Transverse colon (tissue), 4 donors: ENCODE data around the gene ACBD6. TPM values are rescaled to one million over a fixed set of nuclear protein-coding genes. Genes with fewer than 3 reads are reported as not detected.

Source experiments
- DNase-seq: peaks from one replicate; pipeline ENCODE4 v3.0.0-alpha.2; 2019
- H3K27ac ChIP-seq, 4 donors: fragments of 200-600 bp; sonication (generic); 2 replicates each; pipeline ENCODE4 v1.5.1; 2016 to 2018; ENCODE audit warnings: inconsistent platforms in 4 of 4
- H3K27me3 ChIP-seq: fragments of 200-600 bp; sonication (generic); 2 replicates; pipeline ENCODE4 v1.5.1; 2017; ENCODE audit warnings: inconsistent platforms
- H3K36me3 ChIP-seq, 4 donors: fragments of 200-600 bp; sonication (generic); 2 replicates each; pipeline ENCODE4 v1.5.1; 2017 to 2019; ENCODE audit warnings: inconsistent platforms in 4 of 4
- H3K4me1 ChIP-seq, 4 donors: fragments of 200-600 bp; sonication (generic); 2 replicates each; pipeline ENCODE4 v1.5.1; 2017 to 2020; ENCODE audit warnings: inconsistent platforms in 4 of 4
- H3K4me3 ChIP-seq, 4 donors: fragments of 200-600 bp; sonication (generic); 1 replicate in 1 of 4; 2 replicates in 3 of 4; pipeline versions ENCODE4 v1.5.1 to v1.6.1; 2017 to 2019; ENCODE audit warnings: inconsistent platforms in 4 of 4
- H3K9me3 ChIP-seq, 2 donors: fragments of 200-600 bp; sonication (generic); 2 replicates each; pipeline ENCODE4 v1.5.1; 2017 to 2019; ENCODE audit warnings: inconsistent platforms in 2 of 2
- CTCF ChIP-seq, 5 experiments: fragments of 200-600 bp in 3 of 5; fragments of 450-650 bp in 2 of 5; sonication (generic) in 3 of 5; IDR thresholded peaks; 1 replicate in 2 of 5; 2 replicates in 3 of 5; pipeline ENCODE4 v1.5.1; 2016 to 2017; ENCODE audit warnings: antibody characterized with exemption in 5 of 5, inconsistent platforms in 3 of 5, mild to moderate bottlenecking in 2 of 5, moderate library complexity in 1 of 5
- EP300 ChIP-seq: sonication (generic); formaldehyde crosslinking; IDR thresholded peaks from one replicate; pipeline ENCODE4 v1.6.1; 2017; ENCODE audit warnings: antibody characterized with exemption, low read depth
- POLR2A ChIP-seq: fragments of 450-650 bp; IDR thresholded peaks from one replicate; pipeline ENCODE4 v1.6.1; 2016; ENCODE audit warnings: antibody characterized with exemption, mild to moderate bottlenecking, moderate library complexity
- POLR2AphosphoS5 ChIP-seq, 3 donors: sonication (generic); formaldehyde crosslinking; IDR thresholded peaks; one replicate each; pipeline ENCODE4 v1.6.1; 2016; ENCODE audit warnings: antibody characterized with exemption in 3 of 3
- WGBS, 2 donors: methylation state at CpG; one replicate each; pipeline ENCODE4 v1.1.5; 2018; ENCODE audit warnings: low coverage in 1 of 2; 5-methylcytosine and 5-hydroxymethylcytosine counted together
- in situ Hi-C, 4 donors: fragments of 200-750 bp; cut with MboI; loops; one replicate each; pipeline versions ENCODE4 v1.15.0 to v1.15.1; 2017; ENCODE audit warnings: low sequenced_read_pairs in 3 of 4, low pct_ligation_motif_present in 1 of 4, low pct_unique_long_range_greater_than_20kb in 1 of 4
- intact Hi-C: fragments of 100-400 bp; cut with DNase I; formaldehyde crosslinking; loops from one replicate; pipeline ENCODE4 v1.15.1; 2023; ENCODE audit warnings: low total_unique reads
- total RNA-seq, 4 donors: library from RNA; depleted of rRNA; stranded (reverse); fragments of >200 nt; gene quantifications; one replicate each; pipeline ENCODE4 v1.1.0, GENCODE V29; 2016

The ACBD6 gene
- total RNA-seq, 4 donors from 2014 or later = 9.7 to 48.4 (median 38.6) TPM

GRCh38 chr1:180277476-180278193, 224.7 kb downstream of the ACBD6 start:
- H3K27ac ChIP-seq = no peak overlapping the region
- no peak for DNase-seq
- in situ Hi-C loops (no loop called here), intact Hi-C loops (no loop called here)
- TF ChIP-seq CTCF (IDR thresholded peaks at IDR 0.05) (no peak), POLR2AphosphoS5 (IDR thresholded peaks at IDR 0.05) (no peak), POLR2A (no peak), EP300 (no peak)
- WGBS, 2 donors = 86 to 97% methylated on average over 3 to 5 of the region's 5 CpGs
- H3K4me1 ChIP-seq = peaks cover 0 to 10% (median 3%) of the 10 kb centered on the region in 4 donors
- no peaks in the 10 kb centered on the region for H3K36me3 ChIP-seq
- no peak overlapping the region for H3K4me3 ChIP-seq
- H3K9me3 ChIP-seq = no peaks in the 10 kb centered on the region
- no peaks in the 10 kb centered on the region for H3K27me3 ChIP-seq

GRCh38 chr1:180275726-180276125, 226.7 kb downstream of the ACBD6 start:
- Histone ChIP-seq H3K9me3 (no peaks in the 10 kb centered on the region), H3K36me3 (no peaks in the 10 kb centered on the region), H3K4me3 (no peak overlapping the region), H3K4me1 (peaks cover 6 to 18% (median 10%) of the 10 kb centered on the region in 4 donors), H3K27me3 (no peaks in the 10 kb centered on the region), H3K27ac (no peak overlapping the region)
- intact Hi-C loops (no loop called here), in situ Hi-C loops (no loop called here)
- TF ChIP-seq EP300 = no peak
- no peak for TF ChIP-seq CTCF (IDR thresholded peaks at IDR 0.05)
- TF ChIP-seq POLR2A = no peak
- no peak for TF ChIP-seq POLR2AphosphoS5 (IDR thresholded peaks at IDR 0.05)
- WGBS, 2 donors = 95 to 100% methylated on average over 2 to 5 of the region's 5 CpGs
- DNase-seq = no peak

- in situ Hi-C loops (loop anchor here in 2 of 4 donors (25.0 kb wide), 1 partner anchor 213 kb away; no protein-coding TSS in a partner anchor), intact Hi-C loops (no loop called here)
- Histone ChIP-seq H3K27me3 (no peaks in the 10 kb centered on the region), H3K27ac (no peak overlapping the region), H3K9me3 (no peaks in the 10 kb centered on the region), H3K4me1 (peaks cover 6 to 25% (median 21%) of the 10 kb centered on the region in 4 donors), H3K36me3 (no peaks in the 10 kb centered on the region), H3K4me3 (no peak overlapping the region)
- TF ChIP-seq CTCF (IDR thresholded peaks at IDR 0.05) = no peak
- WGBS, 2 donors = 98% methylated on average over 11 of the region's 11 CpGs; no CpG with 5 or more reads in 1 of the 2 donors
- DNase-seq = no peak
Observed at GRCh38 chr1:180274221-180274620, 228.2 kb downstream of the ACBD6 start.

- no peak for TF ChIP-seq EP300
- H3K9me3 ChIP-seq = no peaks in the 10 kb centered on the region
- no peaks in the 10 kb centered on the region for H3K27me3 ChIP-seq
- in situ Hi-C loops = loop anchor here in 2 of 4 donors (25.0 kb wide), 1 partner anchor 214 kb away; no protein-coding TSS in a partner anchor
- DNase-seq = no peak
- 94% methylated on average over 2 of the region's 2 CpGs; no CpG with 5 or more reads in 1 of the 2 donors for WGBS, 2 donors
- H3K36me3 ChIP-seq = no peaks in the 10 kb centered on the region
- no peak overlapping the region for H3K27ac ChIP-seq
- intact Hi-C loops = no loop called here
- H3K4me3 ChIP-seq = no peak overlapping the region
- H3K4me1 ChIP-seq = peaks cover 6 to 24% (median 20%) of the 10 kb centered on the region in 4 donors
Observed at GRCh38 chr1:180273066-180273465, 229.3 kb downstream of the ACBD6 start.
